Left lung (tissue), 10 donors: Measurements from ENCODE around the gene CCDC83. TPM values are rescaled to one million over a fixed set of nuclear protein-coding genes. Genes with fewer than 3 reads are reported as not detected.
"Not testable (repeated sequence)": the region's sequence is repeated elsewhere in the genome, so short reads cannot be mapped to it uniquely, and the experiment has no call there.

ENCODE experiments used
- ATAC-seq: fragments of 200-7000 bp; cut with Tn5 transposase; one replicate; pipeline ENCODE4 v1.9.1; 2020; ENCODE audit warnings: moderate library complexity
- DNase-seq, 4 donors: peaks; one replicate each; pipeline ENCODE4 v3.0.0-alpha.2; 2013 to 2020
- H3K27ac ChIP-seq, 2 donors: fragments of 200-600 bp; sonication (generic) in 1 of 2; one replicate each; pipeline versions ENCODE4 v1.5.0 to v1.8.0; 2020 to 2021
- H3K27me3 ChIP-seq, 2 donors: fragments of 200-600 bp; sonication (generic) in 1 of 2; one replicate each; pipeline versions ENCODE4 v1.5.0 to v1.8.0; 2020 to 2021
- H3K36me3 ChIP-seq, 2 donors: fragments of 200-600 bp; sonication (generic) in 1 of 2; one replicate each; pipeline versions ENCODE4 v1.5.0 to v1.8.0; 2020 to 2021
- H3K4me1 ChIP-seq, 2 donors: fragments of 200-600 bp; one replicate each; pipeline ENCODE4 v1.8.0; 2021
- H3K4me3 ChIP-seq, 2 donors: fragments of 200-600 bp; sonication (generic) in 1 of 2; one replicate each; pipeline versions ENCODE4 v1.5.0 to v1.8.0; 2020 to 2021; ENCODE audit warnings: mild to moderate bottlenecking in 1 of 2
- H3K9me3 ChIP-seq, 2 donors: fragments of 200-600 bp; sonication (generic) in 1 of 2; one replicate each; pipeline versions ENCODE4 v1.5.0 to v1.8.0; 2020 to 2021
- intact Hi-C, 2 donors: fragments of 100-400 bp; cut with DNase I; formaldehyde crosslinking; loops; one replicate each; pipeline versions ENCODE4 v1.11.2 to v1.14.2; 2022
- polyA plus RNA-seq, 6 donors: library from polyadenylated mRNA; unstranded; fragments of 120-200 nt; gene quantifications; one replicate each; pipeline ENCODE4 v1.2.1, GENCODE V29; 2013; ENCODE audit not compliant: insufficient read length in 6 of 6
- total RNA-seq, 2 donors: library from RNA; stranded (reverse); fragmentation: NEBNext Ultra II Directional; extraction: Animal tissue kit (Norgen Biotek cat#: 25700); gene quantifications; one replicate each; pipeline ENCODE4 v1.2.1, GENCODE V29; 2021
- TF ChIP-seq, protein P1 (sequence below), 2 donors: fragments of 200-600 bp; sonication (generic) in 1 of 2; IDR thresholded peaks; one replicate each; pipeline versions ENCODE4 v1.5.0 to v1.8.0; 2021; ENCODE audit warnings: antibody characterized with exemption in 2 of 2
- donor health status: DM: no; HTN: yes; CAD: no.
- donor health status: DM: no; HTN: no; CAD: no.

CCDC83 gene
- total and polyA plus RNA-seq, 8 donors, result not detected

GRCh38 chr11:85923455-85923854 is 68.3 kb downstream of the CCDC83 start:
- DNase-seq, result no peak
- ATAC-seq, result no peak

GRCh38 chr11:85926653-85927214 is 71.6 kb downstream of the CCDC83 start:
- DNase-seq, H3K4me3 ChIP-seq, H3K9me3 ChIP-seq, H3K27me3 ChIP-seq, intact Hi-C loops, H3K36me3 ChIP-seq, H3K27ac ChIP-seq, H3K4me1 ChIP-seq, ATAC-seq: not testable (repeated sequence)

More at GRCh38 chr11:85923455-85923854, 68.3 kb downstream of the CCDC83 start:
- Histone ChIP-seq H3K9me3 (no peaks in the 10 kb centered on the region), H3K4me1 (no peaks in the 10 kb centered on the region), H3K27ac (no peak overlapping the region), H3K27me3 (no peaks in the 10 kb centered on the region), H3K4me3 (no peak overlapping the region), H3K36me3 (no peaks in the 10 kb centered on the region)
- intact Hi-C loops, result no loop called here
- TF ChIP-seq, protein P1, sequence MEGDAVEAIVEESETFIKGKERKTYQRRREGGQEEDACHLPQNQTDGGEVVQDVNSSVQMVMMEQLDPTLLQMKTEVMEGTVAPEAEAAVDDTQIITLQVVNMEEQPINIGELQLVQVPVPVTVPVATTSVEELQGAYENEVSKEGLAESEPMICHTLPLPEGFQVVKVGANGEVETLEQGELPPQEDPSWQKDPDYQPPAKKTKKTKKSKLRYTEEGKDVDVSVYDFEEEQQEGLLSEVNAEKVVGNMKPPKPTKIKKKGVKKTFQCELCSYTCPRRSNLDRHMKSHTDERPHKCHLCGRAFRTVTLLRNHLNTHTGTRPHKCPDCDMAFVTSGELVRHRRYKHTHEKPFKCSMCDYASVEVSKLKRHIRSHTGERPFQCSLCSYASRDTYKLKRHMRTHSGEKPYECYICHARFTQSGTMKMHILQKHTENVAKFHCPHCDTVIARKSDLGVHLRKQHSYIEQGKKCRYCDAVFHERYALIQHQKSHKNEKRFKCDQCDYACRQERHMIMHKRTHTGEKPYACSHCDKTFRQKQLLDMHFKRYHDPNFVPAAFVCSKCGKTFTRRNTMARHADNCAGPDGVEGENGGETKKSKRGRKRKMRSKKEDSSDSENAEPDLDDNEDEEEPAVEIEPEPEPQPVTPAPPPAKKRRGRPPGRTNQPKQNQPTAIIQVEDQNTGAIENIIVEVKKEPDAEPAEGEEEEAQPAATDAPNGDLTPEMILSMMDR (IDR thresholded peaks at IDR 0.05), result no peak

DNA sequence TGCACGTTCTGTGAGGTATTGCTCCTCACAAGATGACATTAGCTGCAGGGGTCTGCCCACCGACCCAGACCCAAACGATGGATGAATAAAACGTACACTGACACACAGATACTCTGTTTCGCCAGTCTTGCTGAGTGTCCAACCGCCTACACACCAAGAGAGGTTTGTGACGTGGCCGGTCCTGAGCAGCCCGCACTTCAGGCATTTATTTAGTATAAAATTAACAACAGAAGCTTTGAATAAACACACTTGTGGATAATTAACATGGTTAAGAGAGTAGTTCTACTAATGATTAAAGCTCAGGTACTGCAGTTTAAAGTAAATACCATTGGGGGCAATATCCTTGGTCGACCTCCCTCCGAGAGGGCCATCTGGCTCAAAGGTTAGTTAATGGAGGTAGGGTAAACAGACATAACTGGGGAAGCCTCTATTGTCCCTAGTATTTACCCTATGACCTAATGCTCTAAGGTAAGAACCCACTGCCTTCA is 75.7 kb downstream of the CCDC83 start:
- DNase-seq (no peak), ATAC-seq (peak; percentile 65)
- Histone ChIP-seq H3K36me3 (no peaks in the 10 kb centered on the region), H3K27ac (no peak overlapping the region), H3K4me1 (no peaks in the 10 kb centered on the region), H3K9me3 (peaks cover 0 to 7% of the 10 kb centered on the region in 2 donors), H3K27me3 (peaks cover 0 to 6% of the 10 kb centered on the region in 2 donors), H3K4me3 (no peak overlapping the region)
- TF ChIP-seq, protein P1 (IDR thresholded peaks at IDR 0.05), result no peak
- intact Hi-C loops, result no loop called here

- DNase-seq, result peak in 1 of 4 donors; percentile 77
- Histone ChIP-seq H3K36me3 (no peaks in the 10 kb centered on the region), H3K9me3 (peaks cover 0 to 1% of the 10 kb centered on the region in 2 donors), H3K27me3 (peaks cover 0 to 6% of the 10 kb centered on the region in 2 donors), H3K27ac (no peak overlapping the region), H3K4me3 (no peak overlapping the region), H3K4me1 (no peaks in the 10 kb centered on the region)
- intact Hi-C loops, result no loop called here
- no peak for ATAC-seq
- TF ChIP-seq, protein P1 (IDR thresholded peaks at IDR 0.05), result no peak
Observed at GRCh38 chr11:85934596-85935169, 79.5 kb downstream of the CCDC83 start.

DNA sequence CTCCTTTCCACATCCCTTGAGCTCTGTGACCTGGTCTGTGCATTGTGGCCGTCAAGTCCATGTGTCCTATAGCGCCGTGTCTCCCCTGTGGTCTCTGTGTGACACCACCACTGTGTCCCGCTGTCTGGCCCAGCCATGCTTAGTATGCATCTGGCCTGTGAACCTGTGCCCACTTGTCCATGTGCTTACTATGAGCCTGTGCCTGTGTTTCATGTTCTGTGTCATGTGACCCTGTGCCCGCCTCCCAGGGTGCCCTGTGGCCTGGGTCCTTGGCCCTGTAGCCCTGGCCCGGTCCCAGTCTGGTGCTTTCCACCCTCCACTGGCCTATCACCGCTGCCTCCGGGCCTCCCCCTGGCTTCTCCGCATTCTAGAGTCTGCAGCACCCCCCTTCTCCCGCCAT is 80.6 kb downstream of the CCDC83 start:
- Histone ChIP-seq H3K9me3 (no peaks in the 10 kb centered on the region), H3K27ac (no peak overlapping the region), H3K4me3 (no peak overlapping the region), H3K27me3 (peaks cover 0 to 6% of the 10 kb centered on the region in 2 donors), H3K4me1 (no peaks in the 10 kb centered on the region), H3K36me3 (no peaks in the 10 kb centered on the region)
- DNase-seq (no peak), ATAC-seq (no peak)
- TF ChIP-seq, protein P1 (IDR thresholded peaks at IDR 0.05), result no peak
- intact Hi-C loops, result no loop called here
